NCI-H1930 (cell line): ENCODE measurements around the gene TACO1.

ENCODE experiments used
- DNase-seq, 2 experiments: peaks; one replicate each; lab custom pipeline; 2025; lab: John Stamatoyannopoulos, UW

Gene TACO1

GRCh38 chr17:63640038-63640437 lies 39.3 kb downstream of the TACO1 start:
- DNase-seq = no peak

GRCh38 chr17:63641692-63642448 lies 41.2 kb downstream of the TACO1 start:
- no peak for DNase-seq

GRCh38 chr17:63644846-63645245 lies 44.2 kb downstream of the TACO1 start:
- DNase-seq = no peak

- DNase-seq = no peak
Measured at GRCh38 chr17:63645775-63646487, 45.2 kb downstream of the TACO1 start.

GRCh38 chr17:63646488-63646806 lies 45.8 kb downstream of the TACO1 start:
- no peak for DNase-seq

- no peak for DNase-seq
Measured at GRCh38 chr17:63647065-63647725, 46.5 kb downstream of the TACO1 start.

GRCh38 chr17:63647936-63648335 lies 47.2 kb downstream of the TACO1 start:
- DNase-seq = no peak

- no peak for DNase-seq
Measured at GRCh38 chr17:63649813-63650212, 49.1 kb downstream of the TACO1 start.

- DNase-seq = no peak
Measured at GRCh38 chr17:63652106-63652505, 51.4 kb downstream of the TACO1 start.

- DNase-seq = no peak
Measured at GRCh38 chr17:63653050-63653449, 52.4 kb downstream of the TACO1 start.

GRCh38 chr17:63657786-63658185 lies 57.1 kb downstream of the TACO1 start:
- DNase-seq = no peak
